Bladder microvascular endothelial cell (primary cell): ENCODE data around the gene NKIRAS1. TPM values are rescaled to one million over a fixed set of nuclear protein-coding genes. Genes with fewer than 3 reads are reported as not detected.

Source experiments
- total RNA-seq: library from RNA; depleted of rRNA; stranded (reverse); fragments of >200 nt; gene quantifications from 2 replicates; pipeline ENCODE4 v1.2.3, GENCODE V29; 2014

Gene NKIRAS1
- total RNA-seq, result 4.7 and 8.1 TPM in 2 replicates

DNA sequence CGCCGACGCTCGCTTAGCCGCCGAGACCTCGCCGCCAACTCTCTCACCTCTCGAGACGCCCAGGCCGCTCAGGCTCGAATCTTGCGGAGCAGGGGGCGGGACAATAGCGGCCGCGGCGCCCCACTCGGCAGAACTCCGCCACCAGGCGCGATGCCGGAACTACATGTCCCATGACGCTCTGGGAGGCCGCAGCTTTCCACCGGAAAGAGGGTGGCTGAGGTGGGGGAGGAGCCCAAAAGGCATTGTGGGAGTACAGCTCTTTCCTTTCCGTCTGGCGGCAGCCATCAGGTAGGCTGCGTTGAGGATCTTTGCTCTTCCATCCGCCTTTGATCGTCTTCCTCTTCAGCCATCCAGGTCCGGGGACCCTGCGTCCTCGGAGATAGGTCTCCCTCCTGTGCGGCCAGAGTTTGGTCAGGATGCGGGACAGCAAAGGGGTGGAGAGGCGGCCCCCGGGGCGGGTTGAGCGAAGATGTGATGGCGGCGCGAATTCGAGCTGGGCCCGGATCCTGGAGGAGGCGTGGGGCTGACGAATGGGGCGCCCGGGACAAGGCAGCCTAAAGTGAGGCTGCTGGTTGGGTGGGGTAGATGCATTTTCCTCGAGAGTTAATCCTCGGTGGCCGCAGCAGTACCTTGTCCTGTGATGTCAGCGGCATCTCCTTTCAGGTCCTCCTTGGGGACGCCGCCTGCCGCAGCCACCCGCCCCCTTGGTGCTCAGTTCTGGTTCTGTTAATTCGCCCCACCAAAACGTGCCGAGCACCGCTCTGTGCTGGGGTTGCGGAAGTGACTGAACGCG lies at the start of gene NKIRAS1, which contains the start of gene RPL15:
Gene NKIRAS1 (minus strand): TSS at position 105 of the 793 bp plus-strand sequence. CDS start 6,086 bp downstream, outside the sequence.
Gene RPL15 (plus strand): TSS at position 247 of the 793 bp plus-strand sequence. CDS start 728 bp downstream, outside the sequence.

DNA sequence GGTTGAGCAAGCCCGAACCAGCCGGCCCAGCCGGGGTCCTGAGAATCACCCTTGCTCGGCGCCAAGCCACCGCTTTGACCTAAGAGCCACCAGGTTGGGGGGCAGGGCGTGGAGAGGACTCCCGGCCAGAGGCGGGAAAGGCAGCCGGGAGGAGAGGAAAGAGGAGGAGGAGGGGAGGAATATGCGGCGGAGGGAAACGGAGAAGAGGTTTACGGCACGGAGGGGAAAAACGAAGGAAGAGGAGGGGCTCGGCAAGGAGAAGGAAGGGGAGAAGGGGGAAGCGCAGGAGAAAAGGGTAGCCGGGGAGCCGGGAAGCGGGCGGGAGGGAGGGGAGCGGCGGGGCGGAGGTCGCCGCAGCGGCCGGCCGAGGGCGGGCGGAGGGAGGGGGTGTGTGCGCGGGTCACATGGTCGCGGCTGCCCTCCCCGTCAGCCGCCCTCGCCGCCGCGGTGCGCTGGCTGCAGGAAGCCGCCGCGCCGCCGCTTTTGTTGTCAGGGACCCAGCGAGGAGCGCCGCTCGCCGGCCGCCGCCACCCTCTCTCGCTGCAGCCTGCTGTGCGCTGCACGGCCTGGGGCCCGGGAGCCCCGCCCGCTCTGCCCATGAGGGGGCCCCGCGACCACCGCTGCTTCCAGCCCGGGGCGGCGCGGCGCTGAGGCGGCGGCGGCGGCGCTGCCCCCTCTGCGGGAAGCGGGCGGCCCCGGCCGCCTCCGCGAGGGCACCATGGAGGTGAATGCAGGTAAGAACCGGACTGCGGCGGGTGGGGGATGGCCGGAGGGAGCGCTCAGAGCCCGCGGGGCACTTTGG lies 28.3 kb upstream of the NKIRAS1 start, which contains the start of gene NR1D2:
Gene NR1D2 (plus strand): TSS at position 426 of the 802 bp plus-strand sequence. CDS start 293 bp downstream, at position 719.

Other genes starting within 250 kb of the NKIRAS1 start
- 80.1 and 114 TPM in 2 replicates for gene UBE2E1, start 111.0 kb downstream of the NKIRAS1 start, total RNA-seq
- 1,706 and 1,853 TPM in 2 replicates for gene RPL15, start 142 bp upstream of the NKIRAS1 start, total RNA-seq
- 15.1 and 44.4 TPM in 2 replicates for gene NR1D2, start 28.3 kb upstream of the NKIRAS1 start, total RNA-seq